HG03354 (cell line): ENCODE data around the gene TIAL1.
"Not testable (repeated sequence)": the region's sequence is repeated elsewhere in the genome, so short reads cannot be mapped to it uniquely, and the experiment has no call there.

Experiments
- ATAC-seq: cut with Tn5 transposase; IDR thresholded peaks from one replicate; pipeline ENCODE4 v1.9.1; 2021; ENCODE audit warnings: mild to moderate bottlenecking; ENCODE audit not compliant: unreplicated experiment, poor library complexity, severe bottlenecking

Gene TIAL1, protein sequence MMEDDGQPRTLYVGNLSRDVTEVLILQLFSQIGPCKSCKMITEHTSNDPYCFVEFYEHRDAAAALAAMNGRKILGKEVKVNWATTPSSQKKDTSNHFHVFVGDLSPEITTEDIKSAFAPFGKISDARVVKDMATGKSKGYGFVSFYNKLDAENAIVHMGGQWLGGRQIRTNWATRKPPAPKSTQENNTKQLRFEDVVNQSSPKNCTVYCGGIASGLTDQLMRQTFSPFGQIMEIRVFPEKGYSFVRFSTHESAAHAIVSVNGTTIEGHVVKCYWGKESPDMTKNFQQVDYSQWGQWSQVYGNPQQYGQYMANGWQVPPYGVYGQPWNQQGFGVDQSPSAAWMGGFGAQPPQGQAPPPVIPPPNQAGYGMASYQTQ

GRCh38 chr10:119596537-119597404 is at the start of gene TIAL1:
Gene TIAL1, minus strand, starts transcription at chr10:119596964. Its CDS starts 499 bp downstream, at chr10:119596465.
- ATAC-seq = peak; percentile 85

- no peak for ATAC-seq
Measured at GRCh38 chr10:119644994-119645393, 48.2 kb upstream of the TIAL1 start.

GRCh38 chr10:119644205-119644814 is 47.5 kb upstream of the TIAL1 start:
- no peak for ATAC-seq

- no peak for ATAC-seq
Measured at GRCh38 chr10:119643306-119644204, 46.8 kb upstream of the TIAL1 start.

- no peak for ATAC-seq
Measured at GRCh38 chr10:119642556-119643111, 45.9 kb upstream of the TIAL1 start.

- no peak for ATAC-seq
Measured at GRCh38 chr10:119640875-119641526, 44.2 kb upstream of the TIAL1 start.

DNA sequence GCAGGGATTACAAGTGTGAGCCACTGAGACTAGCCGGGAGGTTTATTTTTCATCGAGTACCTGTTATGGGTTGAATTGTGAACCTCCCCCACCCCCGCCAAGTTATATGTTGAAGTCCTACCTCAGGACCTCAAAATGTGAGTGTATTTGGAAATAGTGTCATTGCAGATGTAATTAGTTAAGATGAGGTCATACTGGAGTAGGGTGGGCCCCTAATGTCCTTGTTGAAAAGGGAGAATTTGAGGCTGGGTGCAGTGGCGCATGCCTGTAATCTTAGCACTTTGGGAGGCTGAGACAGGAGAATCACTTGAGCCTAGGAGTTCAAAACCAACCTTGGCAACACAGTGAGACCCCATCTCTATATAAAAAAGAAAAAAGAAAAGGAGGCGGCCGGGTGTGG is 43.6 kb upstream of the TIAL1 start:
- no peak for ATAC-seq

- no peak for ATAC-seq
Measured at GRCh38 chr10:119638982-119639381, 42.2 kb upstream of the TIAL1 start.

- no peak for ATAC-seq
Measured at GRCh38 chr10:119637631-119638030, 40.9 kb upstream of the TIAL1 start.

DNA sequence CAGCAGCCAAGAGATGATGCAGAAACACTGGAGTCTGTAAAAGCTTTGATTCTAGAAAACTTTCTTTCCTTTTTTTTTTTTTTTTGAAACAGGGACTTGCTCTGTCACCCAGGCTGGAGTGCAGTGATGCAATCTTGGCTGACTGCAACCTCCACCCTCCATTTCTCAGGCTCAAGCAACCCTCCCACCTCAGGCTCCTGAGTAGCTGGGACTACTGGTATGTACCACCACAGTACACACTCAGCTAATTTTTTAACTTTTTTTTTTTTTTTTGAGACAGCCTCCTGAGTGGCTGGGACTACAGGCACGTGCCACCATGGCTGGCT is 37.4 kb upstream of the TIAL1 start:
- ATAC-seq = no peak

- no peak for ATAC-seq
Measured at GRCh38 chr10:119633538-119634218, 36.9 kb upstream of the TIAL1 start.

- ATAC-seq = no peak
Measured at GRCh38 chr10:119630300-119630699, 33.5 kb upstream of the TIAL1 start.

DNA sequence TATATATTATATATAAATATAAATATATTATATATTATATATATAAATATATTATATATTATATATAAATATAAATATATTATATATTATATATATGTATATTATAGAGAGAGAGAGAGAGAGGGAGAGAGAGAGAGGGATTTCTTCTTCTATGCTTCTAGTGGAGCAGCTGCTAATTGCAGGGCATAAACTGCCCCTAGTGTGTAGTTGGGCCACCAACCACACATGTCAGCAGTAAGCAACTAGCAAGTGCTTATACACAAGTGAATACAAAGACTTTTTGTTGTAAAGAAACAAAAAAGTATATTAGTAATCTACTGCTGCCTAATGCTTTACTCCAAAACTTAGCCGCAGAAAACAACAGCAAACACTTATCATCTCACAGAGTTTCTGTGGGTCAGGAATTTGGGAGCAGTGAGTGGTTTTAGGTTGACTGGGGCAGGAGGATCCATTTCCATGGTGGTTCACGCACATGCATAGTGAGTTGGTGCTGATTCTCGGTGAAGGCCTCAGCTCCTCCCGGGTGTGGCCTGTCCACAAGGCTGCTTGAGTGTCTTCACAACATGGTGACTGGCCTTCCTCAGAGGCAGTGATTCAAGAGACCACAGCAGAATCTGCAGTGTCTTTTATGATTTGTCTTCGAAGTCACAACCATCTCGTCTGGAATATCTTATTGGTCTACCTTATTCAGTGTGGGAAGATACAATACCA is 29.0 kb upstream of the TIAL1 start:
- no peak for ATAC-seq

DNA sequence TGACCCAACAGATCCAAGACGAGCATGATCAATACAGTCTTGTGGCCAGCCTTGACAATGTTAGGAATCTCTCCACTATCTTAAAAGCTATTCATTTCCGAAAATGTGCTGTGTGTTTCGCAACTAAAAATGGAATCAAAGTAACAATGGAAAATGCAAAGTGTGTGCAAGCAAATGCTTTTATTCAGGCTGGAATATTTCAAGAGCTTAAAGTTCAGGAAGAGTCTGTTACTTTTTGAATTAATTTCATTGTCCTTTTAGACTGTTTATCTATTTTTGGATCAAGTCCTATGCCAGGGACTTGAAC is 24.3 kb upstream of the TIAL1 start:
- no peak for ATAC-seq

GRCh38 chr10:119620241-119621077 is 23.7 kb upstream of the TIAL1 start:
- ATAC-seq = no peak

DNA sequence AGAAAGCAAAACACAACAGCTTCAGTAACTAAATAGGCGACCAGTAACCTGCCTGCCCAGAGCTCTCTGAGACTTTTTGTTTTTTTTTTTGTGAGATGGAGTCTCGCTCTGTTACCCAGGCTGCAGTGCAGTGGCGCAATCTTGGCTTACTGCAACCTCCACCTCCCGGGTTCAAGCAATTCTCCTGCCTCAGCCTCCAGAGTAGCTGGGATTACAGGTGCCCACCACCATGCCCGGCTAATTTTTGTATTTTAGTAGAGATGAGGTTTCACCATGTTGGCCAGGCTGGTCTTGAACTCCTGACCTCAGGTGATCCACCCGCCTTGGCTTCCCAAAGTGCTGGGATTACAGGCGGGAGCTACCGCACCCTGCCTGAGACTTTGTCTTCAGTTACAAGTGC is 23.0 kb upstream of the TIAL1 start:
- ATAC-seq = not testable (repeated sequence)

DNA sequence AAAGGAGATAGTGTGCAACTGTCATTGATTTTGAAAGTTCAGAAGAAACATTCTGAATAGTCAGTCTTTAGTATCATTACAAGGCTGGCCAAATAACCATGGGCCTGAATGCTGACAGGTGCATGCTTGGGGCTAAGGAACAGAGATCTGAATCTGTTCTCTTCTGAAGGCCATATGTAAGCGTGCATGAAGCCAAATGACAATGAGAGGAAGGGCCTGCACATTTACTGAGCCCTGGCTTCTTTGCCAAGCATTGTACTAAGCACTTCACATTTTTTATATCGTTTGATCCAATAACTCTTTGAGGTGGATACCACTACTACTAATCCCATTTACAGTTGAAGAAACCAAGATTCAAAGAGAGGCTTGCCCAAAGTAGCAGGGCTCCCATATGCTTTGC is 22.5 kb upstream of the TIAL1 start:
- ATAC-seq = no peak
